ENCODE measurements around the gene COA5.

GRCh38 chr2:98588880-98589431, 19.4 kb downstream of the COA5 start:
- TF ChIP-seq USF1 (IDR thresholded peaks at IDR 0.05; ENCODE audit: borderline replicate concordance, low read depth) (no peak), RXRA (IDR thresholded peaks at IDR 0.05; ENCODE audit: borderline replicate concordance, low read depth) (no peak), CTCF (IDR thresholded peaks at IDR 0.05) (no peak), JUND (IDR thresholded peaks at IDR 0.05) (no peak)
